ENCODE measurements around the gene VTI1A. TPM values are rescaled to one million over a fixed set of nuclear protein-coding genes. Genes with fewer than 3 reads are reported as not detected.

VTI1A gene
- polyA plus RNA-seq, 2 of the 4 experiments (the other 2 are of a cell fraction): 17.0 to 25.3 TPM

DNA sequence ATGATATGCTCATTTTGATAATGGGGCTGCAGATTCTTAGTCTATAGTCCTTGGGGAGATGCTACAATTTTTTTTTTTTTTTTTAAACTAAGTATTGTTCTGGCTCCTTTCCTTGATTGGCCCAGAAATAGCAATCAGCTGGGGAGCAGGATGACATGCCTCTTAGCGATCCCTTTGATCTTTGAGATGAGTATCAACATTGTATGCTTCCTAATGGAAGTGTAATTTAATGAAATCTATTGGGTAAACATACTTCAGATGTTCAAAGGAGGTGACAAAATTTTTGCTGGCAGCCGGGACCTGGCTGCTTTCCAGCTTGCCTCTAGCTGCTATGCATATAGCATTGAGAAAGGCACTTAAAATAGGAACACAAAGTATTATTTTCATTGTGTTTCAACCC is 43.5 kb downstream of the VTI1A start:
- TF ChIP-seq BHLHE40 (IDR thresholded peaks at IDR 0.05; ENCODE audit: low read depth, low read length): no peak
- TF ChIP-seq EP300 (IDR thresholded peaks at IDR 0.05): no peak
- TF ChIP-seq FOSB (CRISPR knock-in tag; IDR thresholded peaks at IDR 0.05): no peak
- no peak for TF ChIP-seq KDM1A (IDR thresholded peaks at IDR 0.05; ENCODE audit: low read depth)
- TF ChIP-seq CHD2 (IDR thresholded peaks at IDR 0.05; ENCODE audit: low read length, partially characterized antibody): no peak
- no peak for TF ChIP-seq MYC (IDR thresholded peaks at IDR 0.05; ENCODE audit: borderline replicate concordance, low read length)
- TF ChIP-seq, protein P1, sequence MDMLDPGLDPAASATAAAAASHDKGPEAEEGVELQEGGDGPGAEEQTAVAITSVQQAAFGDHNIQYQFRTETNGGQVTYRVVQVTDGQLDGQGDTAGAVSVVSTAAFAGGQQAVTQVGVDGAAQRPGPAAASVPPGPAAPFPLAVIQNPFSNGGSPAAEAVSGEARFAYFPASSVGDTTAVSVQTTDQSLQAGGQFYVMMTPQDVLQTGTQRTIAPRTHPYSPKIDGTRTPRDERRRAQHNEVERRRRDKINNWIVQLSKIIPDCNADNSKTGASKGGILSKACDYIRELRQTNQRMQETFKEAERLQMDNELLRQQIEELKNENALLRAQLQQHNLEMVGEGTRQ (IDR thresholded peaks at IDR 0.05): no peak
- no peak for TF ChIP-seq CEBPB (IDR thresholded peaks at IDR 0.05)
- TF ChIP-seq, protein P2, sequence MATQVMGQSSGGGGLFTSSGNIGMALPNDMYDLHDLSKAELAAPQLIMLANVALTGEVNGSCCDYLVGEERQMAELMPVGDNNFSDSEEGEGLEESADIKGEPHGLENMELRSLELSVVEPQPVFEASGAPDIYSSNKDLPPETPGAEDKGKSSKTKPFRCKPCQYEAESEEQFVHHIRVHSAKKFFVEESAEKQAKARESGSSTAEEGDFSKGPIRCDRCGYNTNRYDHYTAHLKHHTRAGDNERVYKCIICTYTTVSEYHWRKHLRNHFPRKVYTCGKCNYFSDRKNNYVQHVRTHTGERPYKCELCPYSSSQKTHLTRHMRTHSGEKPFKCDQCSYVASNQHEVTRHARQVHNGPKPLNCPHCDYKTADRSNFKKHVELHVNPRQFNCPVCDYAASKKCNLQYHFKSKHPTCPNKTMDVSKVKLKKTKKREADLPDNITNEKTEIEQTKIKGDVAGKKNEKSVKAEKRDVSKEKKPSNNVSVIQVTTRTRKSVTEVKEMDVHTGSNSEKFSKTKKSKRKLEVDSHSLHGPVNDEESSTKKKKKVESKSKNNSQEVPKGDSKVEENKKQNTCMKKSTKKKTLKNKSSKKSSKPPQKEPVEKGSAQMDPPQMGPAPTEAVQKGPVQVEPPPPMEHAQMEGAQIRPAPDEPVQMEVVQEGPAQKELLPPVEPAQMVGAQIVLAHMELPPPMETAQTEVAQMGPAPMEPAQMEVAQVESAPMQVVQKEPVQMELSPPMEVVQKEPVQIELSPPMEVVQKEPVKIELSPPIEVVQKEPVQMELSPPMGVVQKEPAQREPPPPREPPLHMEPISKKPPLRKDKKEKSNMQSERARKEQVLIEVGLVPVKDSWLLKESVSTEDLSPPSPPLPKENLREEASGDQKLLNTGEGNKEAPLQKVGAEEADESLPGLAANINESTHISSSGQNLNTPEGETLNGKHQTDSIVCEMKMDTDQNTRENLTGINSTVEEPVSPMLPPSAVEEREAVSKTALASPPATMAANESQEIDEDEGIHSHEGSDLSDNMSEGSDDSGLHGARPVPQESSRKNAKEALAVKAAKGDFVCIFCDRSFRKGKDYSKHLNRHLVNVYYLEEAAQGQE (IDR thresholded peaks at IDR 0.05): no peak
- TF ChIP-seq PHF8 (IDR thresholded peaks at IDR 0.05; ENCODE audit: borderline replicate concordance, low read depth): no peak
- TF ChIP-seq NFE2L2 (conservative IDR thresholded peaks at IDR 0.05; ENCODE audit: low read length): no peak
- Histone ChIP-seq H3K9me3 (no peaks in the 10 kb centered on the region), H3K4me3 (no peak overlapping the region), H3K27ac (no peak overlapping the region), H3K4me1 (peaks cover 14% of the 10 kb centered on the region), H3K4me2 (peak overlapping the region; percentile 50)
- ChIA-PET CTCF (interaction anchor here (0.6 kb wide), 1 partner anchor 15 kb away, joined by 3 read pairs; no protein-coding TSS in a partner anchor), POLR2A (no interaction called here)
- no peak for ATAC-seq
- no peak for FAIRE-seq
- 50% methylated on average over 2 of the region's 2 CpGs for WGBS (ENCODE audit: missing lambda C conversion rate)
- no peak for DNase-seq (ENCODE audit: low read depth in 1 of 2, low spot score in 1 of 2)

DNA sequence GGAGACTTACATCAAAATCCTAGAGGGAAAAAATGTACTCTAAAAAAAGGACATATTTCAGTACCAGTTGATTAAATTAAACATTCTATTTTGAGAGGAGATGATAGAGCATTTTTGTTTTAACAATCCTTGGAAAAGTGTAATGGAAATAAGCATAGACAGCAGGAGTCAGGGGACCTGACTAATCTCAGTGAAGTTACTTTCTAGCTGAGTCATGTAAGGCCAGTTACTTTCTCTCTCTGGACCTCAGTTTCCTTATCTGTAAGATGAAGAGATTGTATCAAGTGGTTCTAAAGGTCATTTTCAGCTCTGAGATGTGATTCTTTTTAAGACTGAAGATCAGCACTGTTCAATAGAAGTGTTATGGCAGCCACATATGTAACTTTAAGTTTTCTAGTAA is 44.1 kb downstream of the VTI1A start:
- ChIA-PET CTCF (interaction anchor here (1.5 kb wide), 1 partner anchor 19 kb away, joined by 5 read pairs; no protein-coding TSS in a partner anchor), POLR2A (no interaction called here)
- TF ChIP-seq TFCP2L1 (CRISPR knock-in tag; IDR thresholded peaks at IDR 0.05): no peak
- TF ChIP-seq KDM5A (IDR thresholded peaks at IDR 0.05): no peak
- TF ChIP-seq, protein P3, sequence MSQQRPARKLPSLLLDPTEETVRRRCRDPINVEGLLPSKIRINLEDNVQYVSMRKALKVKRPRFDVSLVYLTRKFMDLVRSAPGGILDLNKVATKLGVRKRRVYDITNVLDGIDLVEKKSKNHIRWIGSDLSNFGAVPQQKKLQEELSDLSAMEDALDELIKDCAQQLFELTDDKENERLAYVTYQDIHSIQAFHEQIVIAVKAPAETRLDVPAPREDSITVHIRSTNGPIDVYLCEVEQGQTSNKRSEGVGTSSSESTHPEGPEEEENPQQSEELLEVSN (IDR thresholded peaks at IDR 0.05; ENCODE audit: borderline replicate concordance, low read depth): no peak
- TF ChIP-seq RARB (CRISPR knock-in tag; IDR thresholded peaks at IDR 0.05): no peak
- TF ChIP-seq BHLHE40 (IDR thresholded peaks at IDR 0.05; ENCODE audit: low read depth, low read length): no peak
- TF ChIP-seq MAFK (IDR thresholded peaks at IDR 0.05; ENCODE audit: partially characterized antibody): peak; percentile 8
- TF ChIP-seq ZFP36 (IDR thresholded peaks at IDR 0.05; ENCODE audit: borderline replicate concordance, partially characterized antibody): no peak
- DNase-seq (ENCODE audit: low read depth in 1 of 2, low spot score in 1 of 2) (no peak), ATAC-seq (no peak), FAIRE-seq (no peak)
- no peak overlapping the region; a peak in 1 of 6 replicates for H3K27ac ChIP-seq
- H3K4me2 ChIP-seq: peak overlapping the region; percentile 50
- H3K9me3 ChIP-seq: no peaks in the 10 kb centered on the region
- no peak overlapping the region for H3K4me3 ChIP-seq
- H3K4me1 ChIP-seq: peaks cover 14% of the 10 kb centered on the region

DNA sequence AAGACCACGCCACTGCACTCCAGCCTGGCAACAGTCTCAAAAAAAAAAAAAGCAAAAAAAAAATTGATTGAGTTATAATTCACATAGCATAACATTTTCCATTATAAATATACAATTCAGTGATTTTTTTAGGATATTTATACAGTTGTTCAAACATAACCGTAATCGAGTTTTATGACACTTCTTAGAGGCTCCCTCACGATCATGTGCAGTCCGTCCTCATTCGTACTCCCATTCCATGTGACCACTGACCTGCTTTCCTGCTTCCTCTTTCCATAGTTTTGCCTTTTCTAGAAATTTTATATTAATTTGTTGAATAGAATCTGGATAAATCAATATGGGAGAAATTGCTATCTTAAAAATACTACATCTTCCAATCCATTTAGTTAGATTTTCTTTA is 45.7 kb downstream of the VTI1A start:
- DNase-seq (ENCODE audit: low read depth in 1 of 2, low spot score in 1 of 2) (no peak), FAIRE-seq (no peak), ATAC-seq (no peak)
- Histone ChIP-seq H3K4me1 (peaks cover 14% of the 10 kb centered on the region), H3K4me2 (no peak overlapping the region), H3K27ac (no peak overlapping the region), H3K9me3 (no peaks in the 10 kb centered on the region), H3K4me3 (no peak overlapping the region)
- ChIA-PET CTCF (interaction anchor here (1.0 kb wide), 1 partner anchor 8 kb away, joined by 3 read pairs; no protein-coding TSS in a partner anchor), POLR2A (no interaction called here)
- 87% methylated on average over 6 of the region's 6 CpGs for WGBS (ENCODE audit: missing lambda C conversion rate)
- no peak for TF ChIP-seq HEYL (CRISPR knock-in tag; IDR thresholded peaks at IDR 0.05)
- no peak for TF ChIP-seq GATA3 (IDR thresholded peaks at IDR 0.05; ENCODE audit: borderline replicate concordance)
- TF ChIP-seq, protein P4, sequence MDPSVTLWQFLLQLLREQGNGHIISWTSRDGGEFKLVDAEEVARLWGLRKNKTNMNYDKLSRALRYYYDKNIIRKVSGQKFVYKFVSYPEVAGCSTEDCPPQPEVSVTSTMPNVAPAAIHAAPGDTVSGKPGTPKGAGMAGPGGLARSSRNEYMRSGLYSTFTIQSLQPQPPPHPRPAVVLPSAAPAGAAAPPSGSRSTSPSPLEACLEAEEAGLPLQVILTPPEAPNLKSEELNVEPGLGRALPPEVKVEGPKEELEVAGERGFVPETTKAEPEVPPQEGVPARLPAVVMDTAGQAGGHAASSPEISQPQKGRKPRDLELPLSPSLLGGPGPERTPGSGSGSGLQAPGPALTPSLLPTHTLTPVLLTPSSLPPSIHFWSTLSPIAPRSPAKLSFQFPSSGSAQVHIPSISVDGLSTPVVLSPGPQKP (IDR thresholded peaks at IDR 0.05; ENCODE audit: low read depth, low read length): no peak
- TF ChIP-seq JUNB (IDR thresholded peaks at IDR 0.05): no peak
- TF ChIP-seq, protein P5, sequence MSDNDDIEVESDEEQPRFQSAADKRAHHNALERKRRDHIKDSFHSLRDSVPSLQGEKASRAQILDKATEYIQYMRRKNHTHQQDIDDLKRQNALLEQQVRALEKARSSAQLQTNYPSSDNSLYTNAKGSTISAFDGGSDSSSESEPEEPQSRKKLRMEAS (IDR thresholded peaks at IDR 0.05): no peak
- TF ChIP-seq RCOR1 (IDR thresholded peaks at IDR 0.05; ENCODE audit: low read depth, low read length): no peak
- no peak for TF ChIP-seq ZC3H11A (IDR thresholded peaks at IDR 0.05)
- TF ChIP-seq ESRRA (IDR thresholded peaks at IDR 0.05; ENCODE audit: borderline replicate concordance, low read length): no peak
- TF ChIP-seq, protein P3 (IDR thresholded peaks at IDR 0.05; ENCODE audit: borderline replicate concordance, low read depth): no peak
- TF ChIP-seq, protein P6, sequence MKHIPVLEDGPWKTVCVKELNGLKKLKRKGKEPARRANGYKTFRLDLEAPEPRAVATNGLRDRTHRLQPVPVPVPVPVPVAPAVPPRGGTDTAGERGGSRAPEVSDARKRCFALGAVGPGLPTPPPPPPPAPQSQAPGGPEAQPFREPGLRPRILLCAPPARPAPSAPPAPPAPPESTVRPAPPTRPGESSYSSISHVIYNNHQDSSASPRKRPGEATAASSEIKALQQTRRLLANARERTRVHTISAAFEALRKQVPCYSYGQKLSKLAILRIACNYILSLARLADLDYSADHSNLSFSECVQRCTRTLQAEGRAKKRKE (CRISPR knock-in tag; IDR thresholded peaks at IDR 0.05; ENCODE audit: low read depth): no peak
- no peak for TF ChIP-seq MAFK (IDR thresholded peaks at IDR 0.05; ENCODE audit: partially characterized antibody)
- TF ChIP-seq CBX8 (IDR thresholded peaks at IDR 0.05): no peak
- no peak for TF ChIP-seq SMC3 (IDR thresholded peaks at IDR 0.05)

Measured in A549 (cell line).